ENCODE measurements around the gene DPH5. TPM values are rescaled to one million over a fixed set of nuclear protein-coding genes. Genes with fewer than 3 reads are reported as not detected.
"Not testable (repeated sequence)": the region's sequence is repeated elsewhere in the genome, so short reads cannot be mapped to it uniquely, and the experiment has no call there.

Gene DPH5
- total and polyA plus RNA-seq, 2 of the 4 experiments (the other 2 are of a cell fraction), result 32.3 to 42.0 TPM

DNA sequence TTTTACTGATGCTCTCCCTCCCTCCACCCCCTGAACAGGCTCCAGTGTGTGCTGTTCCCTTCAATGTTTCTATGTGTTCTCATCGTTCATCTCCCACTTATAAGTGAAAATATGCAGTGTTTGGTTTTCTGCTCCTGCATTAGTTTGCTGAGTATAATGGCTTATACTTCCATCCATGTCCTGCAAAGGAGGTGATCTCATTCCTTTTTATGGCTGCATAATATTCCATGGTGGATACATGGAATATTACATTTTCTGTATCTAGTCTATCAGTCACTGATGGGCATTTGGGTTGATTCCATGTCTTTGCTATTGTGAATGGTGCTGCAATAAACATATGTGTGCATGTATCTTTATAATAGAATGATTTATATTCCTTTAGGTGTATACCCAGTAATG is 41.4 kb upstream of the DPH5 start:
- H3K56ac ChIP-seq (ENCODE audit: extremely low read depth, insufficient read depth, low read length); H2BK20ac ChIP-seq (ENCODE audit: low read depth, low read length); DNase-seq; H3K4ac ChIP-seq (ENCODE audit: low read depth, low read length); H3K4me2 ChIP-seq (ENCODE audit: low read depth, low read length); H2AK5ac ChIP-seq (ENCODE audit: low read depth, low read length); dilution Hi-C loops (cut with HindIII; ENCODE audit: low sequenced_read_pairs, unreplicated experiment); H3K79me1 ChIP-seq (ENCODE audit: low read depth in 1 of 2, low read length in 2 of 2); H2BK120ac ChIP-seq (ENCODE audit: low read depth, low read length); H3K27me3 ChIP-seq (ENCODE audit: control insufficient read depth, insufficient read depth, low read length); CTCF ChIA-PET; H3K23ac ChIP-seq (ENCODE audit: low read depth, low read length); H3K18ac ChIP-seq (ENCODE audit: low read depth, low read length); H4K20me1 ChIP-seq (ENCODE audit: insufficient read depth, low read length); H2BK15ac ChIP-seq (ENCODE audit: low read depth, low read length); H3K14ac ChIP-seq (replicated peaks; ENCODE audit: low read depth, low read length); intact Hi-C loops (cut with micrococcal nuclease); H3K9me3 ChIP-seq (ENCODE audit: control insufficient read depth, insufficient read depth, low read length); H2AFZ ChIP-seq (replicated peaks; ENCODE audit: low read length, poor library complexity); H3K4me3 ChIP-seq (ENCODE audit: insufficient read depth, low read depth, low read length); H2AK9ac ChIP-seq (replicated peaks; ENCODE audit: low read depth, low read length, poor library complexity); H2BK5ac ChIP-seq (ENCODE audit: low read depth, low read length, poor library complexity, severe bottlenecking); ATAC-seq (ENCODE audit: low read depth); H3K9me1 ChIP-seq (ENCODE audit: insufficient read depth, low read length); POLR2A ChIA-PET (ENCODE audit: unreplicated experiment); H3K4me1 ChIP-seq (ENCODE audit: control insufficient read depth, insufficient read depth, low read length); H4K91ac ChIP-seq (ENCODE audit: insufficient read depth, low read depth, low read length); H3K36me3 ChIP-seq (ENCODE audit: control insufficient read depth, insufficient read depth, low read length); in situ Hi-C loops (cut with MboI; ENCODE audit: low sequenced_read_pairs); H3K9ac ChIP-seq (ENCODE audit: low read depth, low read length); H3K27ac ChIP-seq (ENCODE audit: insufficient read depth, low read length); H4K8ac ChIP-seq (ENCODE audit: low read depth in 2 of 2, low read length in 2 of 2); BruUV-seq (replicated peaks); H4K5ac ChIP-seq (ENCODE audit: low read depth, low read length): not testable (repeated sequence)
- no CpG with 5 or more reads among the region's 1 CpG for WGBS, 2 experiments (ENCODE audit: extremely low coverage in 2 of 2, insufficient read length in 1 of 2)
